A673 (cell line): ENCODE results near the gene MED12L. TPM values are rescaled to one million over a fixed set of nuclear protein-coding genes. Genes with fewer than 3 reads are reported as not detected.

ENCODE experiments used
- BruUV-seq: library from RNA; stranded (reverse); fragments of 400-500 nt; replicated peaks from 2 replicates; lab custom pipeline; 2021; lab: Mats Ljungman, UMichigan
- CTCF ChIA-PET: fragments of 300-600 bp; sonication (Branson Sonifier 250); formaldehyde crosslinking; loops from one replicate; lab custom pipeline; 2022; ENCODE audit warnings: antibody characterized with exemption; lab: Charles Lee
- POLR2A ChIA-PET: fragments of 300-600 bp; sonication (Branson Sonifier 250); formaldehyde crosslinking; loops from one replicate; lab custom pipeline; 2022; ENCODE audit warnings: antibody characterized with exemption; ENCODE audit not compliant: low non-redundant PET; lab: Charles Lee
- DNase-seq: peaks from one replicate; pipeline ENCODE4 v3.0.0-alpha.2; 2015; ENCODE audit warnings: low spot score
- H3K27ac ChIP-seq: fragments of 200-600 bp; sonication (generic); 2 replicates; pipeline ENCODE4 v1.5.1; 2016; ENCODE audit warnings: mixed run types, low read depth, mild to moderate bottlenecking, mixed read lengths, antibody characterized with exemption, low read length; ENCODE audit not compliant: poor library complexity, severe bottlenecking
- H3K27me3 ChIP-seq: fragments of 200-600 bp; sonication (generic); replicated peaks from 2 replicates; pipeline ENCODE4 v1.6.1; 2017; ENCODE audit warnings: mixed run types, low read depth, mild to moderate bottlenecking, mixed read lengths, antibody characterized with exemption, low read length; ENCODE audit not compliant: insufficient read depth, poor library complexity
- H3K36me3 ChIP-seq: fragments of 200-600 bp; sonication (generic); 2 replicates; pipeline ENCODE4 v1.6.1; 2016; ENCODE audit warnings: mixed run types, mild to moderate bottlenecking, mixed read lengths, antibody characterized with exemption, low read length; ENCODE audit not compliant: insufficient read depth, poor library complexity, severe bottlenecking
- H3K4me1 ChIP-seq: fragments of 200-600 bp; sonication (generic); 2 replicates; pipeline ENCODE4 v1.6.1; 2017; ENCODE audit warnings: mixed run types, mild to moderate bottlenecking, mixed read lengths, antibody characterized with exemption, low read length; ENCODE audit not compliant: insufficient read depth, poor library complexity, severe bottlenecking
- H3K4me3 ChIP-seq: fragments of 200-600 bp; sonication (generic); 2 replicates; pipeline ENCODE4 v1.5.1; 2016; ENCODE audit warnings: low read depth, mixed run types, mild to moderate bottlenecking, mixed read lengths, low read length; ENCODE audit not compliant: poor library complexity, severe bottlenecking
- H3K9me3 ChIP-seq: fragments of 200-600 bp; sonication (generic); 2 replicates; pipeline ENCODE4 v1.6.1; 2016; ENCODE audit warnings: mixed run types, low read depth, mild to moderate bottlenecking, mixed read lengths, antibody characterized with exemption, low read length; ENCODE audit not compliant: poor library complexity, severe bottlenecking
- CTCF ChIP-seq: fragments of 300-800, 200-600 bp; sonication (generic); conservative IDR thresholded peaks from 2 replicates; pipeline ENCODE4 v1.5.1; 2017; ENCODE audit warnings: low read depth, mild to moderate bottlenecking, antibody characterized with exemption, low read length, moderate library complexity, mixed read lengths
- EZH2 ChIP-seq: fragments of 200-600 bp; sonication (generic); IDR thresholded peaks from 2 replicates; pipeline ENCODE4 v1.6.1; 2017; ENCODE audit warnings: borderline replicate concordance, low read depth, mild to moderate bottlenecking, mixed read lengths, antibody characterized with exemption, low read length; ENCODE audit not compliant: poor library complexity, severe bottlenecking
- intact Hi-C: fragments of 100-400 bp; cut with micrococcal nuclease; formaldehyde crosslinking; loops from one replicate; pipeline ENCODE4 v1.10.0; 2022; ENCODE audit not compliant: unreplicated experiment
- total RNA-seq: library from RNA; stranded (reverse); gene quantifications from 2 replicates; pipeline ENCODE4 v1.2.3, GENCODE V29; 2021

Gene MED12L
- total RNA-seq, 1 experiment from 2014 or later: 0.71 TPM

- intact Hi-C loops: no loop called here
- Histone ChIP-seq H3K4me3 (no peak overlapping the region), H3K9me3 (no peaks in the 10 kb centered on the region), H3K27me3 (no peaks in the 10 kb centered on the region), H3K36me3 (no peaks in the 10 kb centered on the region), H3K27ac (no peak overlapping the region), H3K4me1 (no peaks in the 10 kb centered on the region)
- ChIA-PET CTCF (interaction anchor here (0.5 kb wide), 1 partner anchor 619 kb away, joined by 6 read pairs; no protein-coding TSS in a partner anchor), POLR2A (no interaction called here)
- no TSS peak for BruUV-seq
- DNase-seq: no peak
- TF ChIP-seq CTCF (no peak), EZH2 (no peak)
Observed at GRCh38 chr3:151205482-151205881, 120.0 kb downstream of the MED12L start.

- no peaks in the 10 kb centered on the region for H3K9me3 ChIP-seq
- ChIA-PET POLR2A (no interaction called here), CTCF (no interaction called here)
- no TSS peak for BruUV-seq
- no peaks in the 10 kb centered on the region for H3K36me3 ChIP-seq
- no peaks in the 10 kb centered on the region for H3K4me1 ChIP-seq
- no peaks in the 10 kb centered on the region for H3K27me3 ChIP-seq
- TF ChIP-seq CTCF (no peak), EZH2 (no peak)
- H3K4me3 ChIP-seq: no peak overlapping the region
- no peak for DNase-seq
- intact Hi-C loops: no loop called here
- H3K27ac ChIP-seq: no peak overlapping the region
Observed at GRCh38 chr3:151206201-151206600, 120.7 kb downstream of the MED12L start.

- ChIA-PET POLR2A (no interaction called here), CTCF (no interaction called here)
- BruUV-seq: no TSS peak
- Histone ChIP-seq H3K27me3 (no peaks in the 10 kb centered on the region), H3K4me3 (no peak overlapping the region), H3K36me3 (no peaks in the 10 kb centered on the region), H3K4me1 (no peaks in the 10 kb centered on the region), H3K27ac (no peak overlapping the region), H3K9me3 (no peaks in the 10 kb centered on the region)
- no peak for TF ChIP-seq CTCF
- no peak for TF ChIP-seq EZH2
- intact Hi-C loops: no loop called here
- no peak for DNase-seq
Observed at GRCh38 chr3:151209654-151210053, 124.2 kb downstream of the MED12L start.
